KOPT-K1 (cell line): ENCODE results near the gene CERKL.

Source experiments
- H3K27ac ChIP-seq: fragments of 200-600 bp; sonication (generic); 2 replicates; pipeline ENCODE4 v1.5.1; 2016; ENCODE audit warnings: antibody characterized with exemption, mild to moderate bottlenecking, low read depth, low read length; ENCODE audit not compliant: poor library complexity, severe bottlenecking
- H3K36me3 ChIP-seq: fragments of 200-600 bp; sonication (generic); 2 replicates; pipeline ENCODE4 v1.5.1; 2017; ENCODE audit warnings: antibody characterized with exemption, mild to moderate bottlenecking, low read length, moderate library complexity; ENCODE audit not compliant: insufficient read depth
- H3K9me3 ChIP-seq: fragments of 200-600 bp; sonication (generic); 2 replicates; pipeline ENCODE4 v1.5.1; 2017; ENCODE audit warnings: antibody characterized with exemption, low read length, mild to moderate bottlenecking; ENCODE audit not compliant: insufficient read depth, poor library complexity, severe bottlenecking

Gene CERKL

DNA sequence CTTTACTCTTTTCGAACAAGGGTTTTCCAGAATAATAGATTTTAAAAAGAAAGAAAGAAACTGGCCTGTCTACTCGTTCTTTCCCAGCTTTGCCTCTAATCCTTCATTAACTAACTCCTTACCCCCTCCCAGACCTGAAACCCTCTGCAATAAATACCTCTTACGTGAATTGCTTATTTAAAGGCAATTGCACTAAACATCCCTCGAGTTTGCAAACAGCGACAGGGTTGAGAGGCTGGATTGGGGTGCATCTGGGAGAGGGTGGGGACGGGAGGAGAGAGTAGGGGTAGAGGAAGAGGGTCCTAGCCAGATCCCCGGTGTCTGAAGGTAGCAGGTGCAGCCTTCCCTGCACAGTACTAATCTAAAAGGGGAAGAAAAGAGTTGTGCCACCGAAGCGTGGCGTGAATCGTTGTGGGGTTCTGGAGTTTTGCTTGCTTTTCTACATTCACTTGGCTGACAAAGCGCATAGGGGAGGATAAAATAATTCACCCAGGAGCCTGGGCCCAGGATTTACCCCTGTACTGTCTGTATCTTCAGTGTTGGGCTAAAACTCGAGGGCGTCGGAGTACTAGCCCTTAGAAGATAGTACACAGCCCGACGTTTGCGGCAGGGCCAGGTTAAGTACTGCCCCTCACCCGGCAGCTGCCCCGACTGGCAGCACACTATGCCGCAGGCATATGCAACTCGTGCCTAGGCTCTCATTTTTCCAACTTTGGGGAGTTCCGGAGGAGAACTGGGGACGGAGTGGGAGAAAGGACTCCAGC is 25.3 kb upstream of the CERKL start:
- Histone ChIP-seq H3K9me3 (peaks cover 38% of the 10 kb centered on the region), H3K36me3 (no peaks in the 10 kb centered on the region)

DNA sequence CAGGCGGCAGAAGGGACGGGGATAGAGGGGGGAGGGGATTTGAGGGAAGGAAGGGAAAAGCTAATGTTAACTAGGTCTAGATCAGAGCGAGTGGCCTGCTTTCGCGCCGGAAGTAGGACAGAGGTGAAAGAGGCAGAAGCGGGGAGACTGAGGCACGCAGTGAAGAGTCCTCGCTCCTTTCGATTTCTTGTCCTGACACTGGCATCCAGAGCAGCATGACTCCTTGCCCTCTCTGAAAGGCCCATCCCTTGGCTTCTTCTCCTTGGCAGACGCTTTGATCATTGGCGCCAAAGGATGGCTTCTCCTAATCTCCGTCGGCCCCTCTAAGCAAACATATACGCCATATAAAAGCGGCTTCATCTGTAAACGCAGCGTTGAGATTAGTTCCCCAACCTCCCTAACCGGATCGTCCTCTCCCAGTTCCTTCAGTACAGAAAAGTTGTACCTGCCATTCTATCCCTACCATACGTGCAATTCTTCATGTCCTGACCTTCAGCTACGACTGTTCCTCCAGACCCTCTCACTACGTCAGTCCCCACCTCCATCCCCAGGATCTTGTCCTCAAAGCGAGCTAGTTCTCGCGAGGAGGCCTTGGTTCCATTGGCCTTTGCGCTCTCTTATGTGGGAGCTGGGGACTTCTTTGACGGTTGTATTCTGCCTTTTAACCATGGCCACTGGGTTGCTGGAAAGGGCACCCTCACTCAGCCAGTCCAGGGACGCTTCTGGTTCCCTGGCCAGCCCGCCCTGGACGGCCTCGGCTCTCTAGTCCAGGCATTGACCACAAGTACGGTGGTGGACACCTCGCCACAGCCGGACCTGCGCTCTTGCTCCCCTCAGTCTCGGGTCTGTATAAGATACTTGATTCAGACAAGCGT is 24.3 kb upstream of the CERKL start:
- H3K9me3 ChIP-seq: peaks cover 38% of the 10 kb centered on the region
- H3K27ac ChIP-seq: no peak overlapping the region
- no peaks in the 10 kb centered on the region for H3K36me3 ChIP-seq

More for the DNA sequence above, 25.3 kb upstream of the CERKL start:
- H3K27ac ChIP-seq: no peak overlapping the region

DNA sequence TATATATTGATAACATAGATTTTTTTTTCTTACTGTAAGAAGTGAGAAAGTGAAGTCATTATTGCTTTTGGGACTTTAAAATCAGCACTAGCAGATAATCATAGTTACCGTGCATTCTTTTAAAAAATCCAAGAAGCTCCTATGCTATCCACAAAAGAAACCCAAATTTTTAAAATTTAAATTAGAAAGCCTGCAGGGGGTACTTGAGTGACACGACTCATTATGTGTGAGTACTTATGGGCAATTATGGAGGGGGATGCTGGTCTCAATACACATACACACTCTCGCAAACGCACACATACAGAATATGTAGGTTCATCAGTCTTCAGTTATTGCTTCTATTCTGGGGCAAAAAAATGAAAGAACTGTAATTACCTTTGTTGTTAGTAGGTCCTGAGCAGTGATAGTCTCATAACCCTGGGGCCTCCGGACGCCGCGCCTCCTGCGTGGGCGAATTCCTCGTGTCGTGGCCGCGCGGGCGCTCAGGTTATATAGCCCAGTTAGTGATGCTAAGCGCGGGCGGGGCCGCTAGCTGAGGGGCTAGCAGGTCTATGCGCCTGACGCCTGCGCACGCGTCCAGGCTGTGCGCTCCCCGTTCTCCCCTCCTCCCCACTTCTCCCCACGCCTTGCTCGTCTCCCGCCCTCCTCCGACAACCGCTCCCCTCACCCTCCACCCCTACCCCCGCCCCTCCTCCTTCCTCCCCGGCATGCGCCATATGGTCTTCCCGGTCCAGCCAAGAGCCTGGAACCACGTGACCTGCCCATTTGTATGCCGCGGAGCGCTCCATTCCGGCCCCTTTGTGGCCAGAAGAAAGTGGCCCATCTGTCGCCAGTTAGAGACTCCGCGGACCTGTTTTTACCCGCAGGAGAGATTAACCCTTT is 23.4 kb upstream of the CERKL start, which contains the start of gene NEUROD1:
Gene NEUROD1 (minus strand): TSS at position 463 of the 882 bp plus-strand sequence. CDS start 1,657 bp downstream, outside the sequence.
- Histone ChIP-seq H3K36me3 (no peaks in the 10 kb centered on the region), H3K9me3 (peaks cover 38% of the 10 kb centered on the region), H3K27ac (no peak within 1 kb of the TSS)

DNA sequence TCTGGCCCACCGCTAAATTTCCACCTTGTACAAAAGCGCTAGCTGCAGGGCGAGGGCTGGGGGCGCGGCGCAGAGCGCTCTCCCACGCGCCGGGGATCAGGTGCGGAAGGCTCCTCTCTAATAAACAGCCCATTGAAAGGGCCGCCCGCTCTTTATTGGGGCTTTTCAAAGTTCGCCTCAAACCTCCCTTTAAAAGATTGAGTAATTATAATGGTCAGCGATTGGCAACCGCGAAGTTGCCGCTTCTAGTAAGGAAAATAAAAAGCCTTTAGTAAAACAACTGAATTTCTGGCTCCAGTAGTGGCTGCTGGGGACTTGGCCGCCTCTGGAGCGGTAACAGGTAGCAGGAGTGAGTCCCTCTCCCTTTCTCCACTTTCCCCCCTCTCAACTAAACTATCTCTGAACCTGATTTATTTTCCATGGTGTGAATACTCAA is 22.7 kb upstream of the CERKL start:
- H3K27ac ChIP-seq: no peak overlapping the region
- H3K36me3 ChIP-seq: no peaks in the 10 kb centered on the region
- peaks cover 36% of the 10 kb centered on the region for H3K9me3 ChIP-seq

DNA sequence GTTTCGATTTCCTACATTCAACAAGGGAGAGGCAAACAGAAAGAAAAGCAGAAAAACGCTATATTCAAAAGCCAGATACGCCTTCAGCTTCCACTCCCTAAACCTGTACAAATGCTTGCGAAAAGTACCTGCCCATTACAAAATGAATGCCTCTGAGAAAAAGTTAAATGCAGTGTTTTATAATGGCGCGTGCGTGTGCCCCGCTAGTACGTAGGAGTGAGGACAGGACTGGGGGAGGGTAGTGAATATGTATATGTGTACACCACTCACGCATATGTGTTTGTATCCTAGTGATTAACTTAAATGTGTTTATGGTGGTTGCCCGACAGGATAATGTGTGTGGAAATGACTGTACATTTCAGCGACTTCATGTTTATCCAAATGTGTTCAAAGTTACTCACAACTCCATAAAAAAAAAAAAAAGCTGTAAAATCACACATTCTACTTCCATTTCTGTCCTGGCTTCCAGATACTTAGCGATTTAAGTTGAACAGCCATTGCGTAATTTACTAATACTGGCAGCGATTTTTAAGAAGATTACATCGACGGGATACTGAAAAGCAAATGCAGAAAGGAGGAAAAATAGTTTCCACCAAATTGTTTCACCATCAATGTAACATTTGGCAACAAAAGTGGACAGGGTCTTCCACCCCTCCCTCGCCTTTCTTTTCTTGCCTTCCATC is 22.1 kb upstream of the CERKL start:
- Histone ChIP-seq H3K9me3 (peaks cover 31% of the 10 kb centered on the region), H3K27ac (no peak overlapping the region), H3K36me3 (no peaks in the 10 kb centered on the region)

DNA sequence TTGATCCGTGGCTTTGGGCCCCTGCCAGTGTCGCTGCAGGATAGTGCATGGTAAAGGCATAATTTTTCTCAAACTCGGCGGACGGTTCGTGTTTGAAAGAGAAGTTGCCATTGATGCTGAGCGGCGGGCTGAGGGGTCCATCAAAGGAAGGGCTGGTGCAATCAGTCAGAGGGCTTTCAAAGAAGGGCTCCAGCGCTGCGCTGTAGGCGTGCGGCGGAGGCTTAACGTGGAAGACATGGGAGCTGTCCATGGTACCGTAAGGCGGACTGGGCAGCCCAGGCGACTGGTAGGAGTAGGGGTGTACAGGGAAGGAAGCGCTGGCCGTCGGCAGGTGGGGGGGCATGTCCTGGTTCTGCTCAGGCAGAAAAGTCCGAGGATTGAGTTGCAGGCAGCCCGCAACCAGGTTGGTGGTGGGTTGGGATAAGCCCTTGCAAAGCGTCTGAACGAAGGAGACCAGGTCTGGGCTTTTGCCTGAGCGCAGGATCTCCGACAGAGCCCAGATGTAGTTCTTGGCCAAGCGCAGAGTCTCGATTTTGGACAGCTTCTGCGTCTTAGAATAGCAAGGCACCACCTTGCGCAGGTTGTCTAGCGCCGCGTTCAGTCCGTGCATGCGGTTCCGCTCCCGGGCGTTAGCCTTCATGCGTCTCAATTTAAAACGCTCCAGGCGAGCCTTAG is 21.1 kb upstream of the CERKL start:
- peaks cover 24% of the 10 kb centered on the region for H3K9me3 ChIP-seq
- H3K27ac ChIP-seq: no peak overlapping the region
- no peaks in the 10 kb centered on the region for H3K36me3 ChIP-seq

DNA sequence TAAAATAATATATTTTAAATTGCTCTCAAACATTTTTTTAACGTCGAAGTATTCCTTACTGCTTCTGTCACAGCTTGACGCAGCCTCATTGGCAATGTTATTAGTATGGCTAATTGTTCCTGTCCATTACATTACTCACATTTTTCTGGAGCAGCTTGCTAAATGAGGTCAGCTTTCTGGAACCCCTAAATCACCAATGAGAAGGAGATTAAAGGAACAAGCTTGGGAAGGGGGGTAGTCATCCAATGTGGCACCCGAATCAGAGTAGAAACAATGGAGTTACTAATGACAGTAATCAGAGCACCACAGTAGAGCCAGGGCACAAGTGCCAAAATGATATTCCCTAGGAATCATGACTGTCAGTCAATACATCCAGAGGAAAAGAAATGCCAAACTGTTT is 18.3 kb upstream of the CERKL start:
- Histone ChIP-seq H3K27ac (no peak overlapping the region), H3K9me3 (peaks cover under 1% of the 10 kb centered on the region), H3K36me3 (no peaks in the 10 kb centered on the region)

DNA sequence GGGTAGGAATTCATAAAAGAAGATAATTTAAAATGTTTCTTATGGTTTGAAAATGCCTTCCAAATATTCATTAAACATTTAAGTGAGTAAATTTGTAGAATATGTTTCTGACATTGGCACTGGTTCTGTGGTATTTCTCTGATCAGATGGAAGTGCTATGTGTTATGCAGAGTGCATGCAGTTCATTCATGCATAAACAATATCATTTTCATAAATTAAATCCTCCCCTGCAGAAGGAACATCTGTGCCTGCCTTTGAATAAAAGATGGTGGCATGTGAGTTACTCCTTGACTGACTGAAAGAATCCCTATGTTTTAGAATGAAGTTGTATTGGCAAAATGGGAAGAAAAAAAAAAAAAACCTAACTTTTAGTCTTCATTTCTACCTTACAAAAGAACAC is 17.6 kb upstream of the CERKL start:
- H3K36me3 ChIP-seq: no peaks in the 10 kb centered on the region
- H3K27ac ChIP-seq: no peak overlapping the region
- H3K9me3 ChIP-seq: no peaks in the 10 kb centered on the region

DNA sequence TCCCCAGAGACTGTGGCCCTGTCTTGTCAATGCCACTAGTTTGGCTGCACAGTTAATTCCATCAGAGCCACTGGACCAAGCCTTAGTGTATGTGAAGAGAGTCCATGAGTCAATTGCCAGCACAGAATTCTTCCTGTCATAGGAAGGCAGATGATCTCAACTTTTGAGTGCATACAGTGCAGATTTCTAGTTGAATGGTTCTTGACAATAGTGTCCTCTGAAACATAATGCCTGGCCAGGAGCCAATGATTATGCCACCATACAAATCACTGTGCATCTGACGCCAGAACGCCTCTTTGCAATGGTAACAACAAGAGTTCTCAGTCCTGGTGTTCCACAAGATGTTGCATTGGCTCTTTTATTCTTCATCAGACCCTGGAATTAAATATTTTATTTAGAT is 16.3 kb upstream of the CERKL start:
- Histone ChIP-seq H3K27ac (no peak overlapping the region), H3K9me3 (no peaks in the 10 kb centered on the region), H3K36me3 (no peaks in the 10 kb centered on the region)

DNA sequence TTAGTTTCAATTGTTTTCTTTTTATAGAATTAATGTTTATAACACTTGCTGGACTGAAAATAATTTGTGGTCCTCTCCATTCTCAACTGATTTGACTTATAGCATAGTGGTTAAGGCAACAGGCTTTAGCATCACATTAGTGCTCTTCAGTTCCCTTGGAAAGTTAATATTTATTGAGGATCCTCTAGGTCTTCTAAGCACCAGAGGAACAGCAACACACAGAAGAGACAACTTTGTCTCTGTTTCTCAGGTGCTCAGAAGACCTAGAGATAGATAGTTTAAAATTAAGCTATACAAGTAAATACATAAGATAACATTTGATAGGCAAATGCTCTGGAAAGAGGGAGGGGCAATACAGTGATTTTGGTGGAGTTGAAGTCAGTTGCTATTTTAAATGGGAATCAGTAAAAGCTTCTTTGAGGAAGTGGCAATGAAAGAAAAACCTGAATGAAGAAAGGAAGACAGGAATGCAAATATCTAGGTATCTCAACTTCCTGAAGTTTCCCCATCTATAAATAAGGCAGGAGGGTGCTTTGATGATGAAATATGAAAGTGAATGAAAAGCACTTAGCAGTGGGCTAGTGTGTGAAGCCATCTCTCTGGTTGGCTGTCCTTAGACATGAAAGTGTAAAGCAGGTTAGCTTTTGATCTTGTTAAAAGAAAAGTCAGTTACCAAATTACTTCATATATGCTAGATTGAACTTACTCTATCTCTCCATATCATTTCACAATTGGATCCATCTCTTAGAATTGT is 15.5 kb upstream of the CERKL start:
- Histone ChIP-seq H3K27ac (no peak overlapping the region), H3K36me3 (no peaks in the 10 kb centered on the region), H3K9me3 (no peaks in the 10 kb centered on the region)

DNA sequence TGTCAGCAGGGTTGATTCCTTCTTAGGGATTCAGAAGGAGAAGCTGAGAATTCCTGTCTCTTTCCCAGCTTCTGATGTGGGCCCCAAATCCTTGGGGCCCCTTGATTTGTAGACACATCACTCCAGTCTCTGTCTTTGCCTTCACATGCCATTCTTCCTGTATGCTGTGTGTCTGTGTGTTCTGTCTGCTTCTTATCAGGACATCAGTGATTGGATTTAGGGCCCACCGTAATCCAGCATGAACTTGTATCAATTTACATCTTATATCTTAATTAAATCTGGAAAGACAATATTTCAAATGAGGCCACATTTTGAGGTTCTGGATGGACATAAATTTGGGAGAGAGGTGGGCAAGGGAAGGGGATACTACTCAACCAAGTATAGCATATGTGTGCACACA is 13.7 kb upstream of the CERKL start:
- H3K36me3 ChIP-seq: no peaks in the 10 kb centered on the region
- H3K27ac ChIP-seq: no peak overlapping the region
- H3K9me3 ChIP-seq: peaks cover 13% of the 10 kb centered on the region

DNA sequence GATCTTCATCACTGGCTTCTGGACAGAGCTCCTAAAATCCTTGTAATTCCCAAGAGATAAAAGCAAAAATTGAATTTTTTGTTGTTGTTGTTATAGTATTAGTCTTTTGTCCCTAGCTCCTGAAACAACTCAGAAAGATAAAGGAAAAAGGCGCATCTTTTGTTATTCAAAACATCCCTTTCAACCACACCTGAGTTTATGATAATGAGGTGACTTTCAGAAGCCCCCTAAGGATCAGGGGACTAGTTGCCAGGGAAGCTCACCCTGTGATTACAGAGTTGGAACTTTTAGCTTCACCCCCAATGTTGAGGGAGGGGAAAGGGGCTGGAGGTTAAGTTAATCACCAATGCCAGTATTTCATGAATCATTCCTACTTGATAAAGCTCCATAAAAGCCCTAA is 10.3 kb upstream of the CERKL start:
- no peaks in the 10 kb centered on the region for H3K36me3 ChIP-seq
- no peak overlapping the region for H3K27ac ChIP-seq
- peaks cover 21% of the 10 kb centered on the region for H3K9me3 ChIP-seq

DNA sequence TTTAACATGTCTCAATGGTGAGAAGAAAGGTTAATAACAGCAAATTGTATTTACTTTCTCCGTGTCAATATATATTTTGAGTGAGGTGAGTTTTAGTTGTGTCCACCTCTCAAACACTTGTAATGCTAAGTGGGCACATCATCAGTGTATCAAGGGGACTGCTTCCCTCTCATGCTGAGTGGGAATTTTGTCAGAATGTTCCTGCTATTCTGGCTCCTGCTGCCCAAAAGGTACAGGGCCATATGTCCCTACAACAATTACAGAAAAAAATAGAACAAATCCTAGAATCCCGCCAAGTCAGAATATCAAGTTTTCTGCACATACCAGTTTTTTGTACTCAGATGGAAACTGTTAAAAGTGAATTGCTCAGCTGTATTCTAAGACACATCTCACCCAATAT is 5.4 kb upstream of the CERKL start:
- H3K9me3 ChIP-seq: peaks cover 21% of the 10 kb centered on the region
- H3K36me3 ChIP-seq: no peaks in the 10 kb centered on the region
- no peak overlapping the region for H3K27ac ChIP-seq
